ENCODE data around the gene RTP5. TPM values are rescaled to one million over a fixed set of nuclear protein-coding genes. Genes with fewer than 3 reads are reported as not detected.
A peak's percentile ranks its signal among the peaks of the same experiment; 100 is the strongest.

Gene RTP5
- total RNA-seq, 1 experiment from 2014 or later, result not detected

GRCh38 chr2:241903121-241904010, 33.8 kb downstream of the RTP5 start:
- Histone ChIP-seq H3K9me3 (ENCODE audit: control insufficient read depth, low read depth, low read length) (no peaks in the 10 kb centered on the region), H3K4me1 (ENCODE audit: insufficient read depth, low read length) (no peaks in the 10 kb centered on the region; the same call in 1 of the 2 replicates), H2BK20ac (ENCODE audit: low read depth, low read length, poor library complexity, severe bottlenecking) (no peak overlapping the region), H4K5ac (ENCODE audit: insufficient read length, low read depth, low read length) (no peak overlapping the region), H3K27ac (ENCODE audit: insufficient read length, low read depth, low read length) (no peak overlapping the region), H3K4me2 (ENCODE audit: insufficient read depth, insufficient read length, low read length) (no peak overlapping the region), H4K8ac (replicated peaks; ENCODE audit: insufficient read length, low read depth, low read length) (no peak overlapping the region), H2AK5ac (ENCODE audit: insufficient read length, low read length) (no peak overlapping the region), H3K56ac (ENCODE audit: insufficient read length, low read depth, low read length) (no peak overlapping the region), H3K79me1 (ENCODE audit: insufficient read depth, low read depth, low read length, poor library complexity, severe bottlenecking) (no peaks in the 10 kb centered on the region), H3K4ac (ENCODE audit: low read depth, low read length) (no peak overlapping the region), H3K23ac (ENCODE audit: insufficient read length, low read depth, low read length) (no peak overlapping the region), H3K27me3 (ENCODE audit: insufficient read depth, low read length) (no peaks in the 10 kb centered on the region; the same call in 1 of the 2 replicates), H3K9ac (ENCODE audit: extremely low read depth, insufficient read length, low read length) (no peak overlapping the region), H3K18ac (ENCODE audit: insufficient read length, low read depth, low read length) (no peak overlapping the region), H2BK120ac (ENCODE audit: low read depth, low read length, poor library complexity, severe bottlenecking) (no peak overlapping the region), H2BK5ac (ENCODE audit: insufficient read length, low read length) (no peak overlapping the region), H3K23me2 (ENCODE audit: insufficient read length, low read depth, low read length, poor library complexity, severe bottlenecking) (peaks cover 5% of the 10 kb centered on the region), H3T11ph (ENCODE audit: low read length) (no peak overlapping the region), H2BK12ac (ENCODE audit: insufficient read length, low read depth, low read length) (no peak overlapping the region), H3K14ac (ENCODE audit: insufficient read depth, low read length) (no peak overlapping the region), H4K20me1 (ENCODE audit: control insufficient read depth, insufficient read depth, insufficient read length) (no peaks in the 10 kb centered on the region), H2BK15ac (ENCODE audit: low read depth, low read length) (no peak overlapping the region), H4K91ac (ENCODE audit: insufficient read length, low read depth, low read length) (no peak overlapping the region), H2AFZ (ENCODE audit: low read length) (no peak overlapping the region), H3K79me2 (ENCODE audit: insufficient read depth, low read length) (no peaks in the 10 kb centered on the region)
- no peak overlapping the region for H3K27ac Mint-ChIP-seq
- peaks cover 3% of the 10 kb centered on the region; the same call in 1 of the 2 replicates for H3K27me3 Mint-ChIP-seq (ENCODE audit: low read depth)
- H3K36me3 Mint-ChIP-seq (ENCODE audit: insufficient read depth in 1 of 3, low read depth in 3 of 3), result no peaks in the 10 kb centered on the region
- DNase-seq, result peak; percentile 34
- TF ChIP-seq, protein P1, sequence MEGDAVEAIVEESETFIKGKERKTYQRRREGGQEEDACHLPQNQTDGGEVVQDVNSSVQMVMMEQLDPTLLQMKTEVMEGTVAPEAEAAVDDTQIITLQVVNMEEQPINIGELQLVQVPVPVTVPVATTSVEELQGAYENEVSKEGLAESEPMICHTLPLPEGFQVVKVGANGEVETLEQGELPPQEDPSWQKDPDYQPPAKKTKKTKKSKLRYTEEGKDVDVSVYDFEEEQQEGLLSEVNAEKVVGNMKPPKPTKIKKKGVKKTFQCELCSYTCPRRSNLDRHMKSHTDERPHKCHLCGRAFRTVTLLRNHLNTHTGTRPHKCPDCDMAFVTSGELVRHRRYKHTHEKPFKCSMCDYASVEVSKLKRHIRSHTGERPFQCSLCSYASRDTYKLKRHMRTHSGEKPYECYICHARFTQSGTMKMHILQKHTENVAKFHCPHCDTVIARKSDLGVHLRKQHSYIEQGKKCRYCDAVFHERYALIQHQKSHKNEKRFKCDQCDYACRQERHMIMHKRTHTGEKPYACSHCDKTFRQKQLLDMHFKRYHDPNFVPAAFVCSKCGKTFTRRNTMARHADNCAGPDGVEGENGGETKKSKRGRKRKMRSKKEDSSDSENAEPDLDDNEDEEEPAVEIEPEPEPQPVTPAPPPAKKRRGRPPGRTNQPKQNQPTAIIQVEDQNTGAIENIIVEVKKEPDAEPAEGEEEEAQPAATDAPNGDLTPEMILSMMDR (conservative IDR thresholded peaks at IDR 0.05), result no peak
- WGBS (ENCODE audit: extremely low coverage, insufficient read length, low lambda C conversion rate), result no CpG with 5 or more reads among the region's 40 CpGs
- no peak overlapping the region; a peak in 1 of 5 replicates for H3K4me3 Mint-ChIP-seq
- peaks cover 20 to 29% of the 10 kb centered on the region in 2 experiments for H3K4me1 Mint-ChIP-seq
- no peaks in the 10 kb centered on the region; a peak in 1 of 5 replicates for H3K9me3 Mint-ChIP-seq

Measured in H9 (cell line).